GM12878 (cell line): ENCODE data around the gene COLQ.

Source experiments
- FOXK2 ChIP-seq: fragments of 450-650 bp; IDR thresholded peaks from 2 replicates; pipeline ENCODE4 v1.6.1; 2017; ENCODE audit warnings: mild to moderate bottlenecking, moderate library complexity
- MXI1 ChIP-seq: fragments of 150-350 bp; IDR thresholded peaks from 2 replicates; pipeline ENCODE4 v1.6.1; 2011; ENCODE audit warnings: low read depth, mild to moderate bottlenecking, inconsistent platforms, low read length, improper control_type of control experiment
- NR2C2 ChIP-seq: IDR thresholded peaks from 2 replicates; pipeline ENCODE4 v1.6.1; 2011; ENCODE audit warnings: borderline replicate concordance, low read depth; ENCODE audit not compliant: control insufficient read depth, insufficient read length
- POLR2A ChIP-seq: IDR thresholded peaks from 2 replicates; pipeline ENCODE4 v1.6.1; 2011; ENCODE audit warnings: low read depth, mild to moderate bottlenecking, low read length
- POLR2AphosphoS5 ChIP-seq: IDR thresholded peaks from 2 replicates; pipeline ENCODE4 v1.6.1; 2011; ENCODE audit warnings: mild to moderate bottlenecking, low read length, inconsistent platforms
- SPI1 ChIP-seq: IDR thresholded peaks from 2 replicates; pipeline ENCODE4 v1.6.1; 2011; ENCODE audit warnings: low read depth, mild to moderate bottlenecking, low read length, moderate library complexity, borderline replicate concordance; ENCODE audit not compliant: insufficient read depth
- TF ChIP-seq, protein P1 (sequence below), 3 experiments: IDR thresholded peaks in 2 of 3; conservative IDR thresholded peaks in 1 of 3; 2 replicates each; pipeline ENCODE4 v1.5.1; 2011; ENCODE audit warnings: low read depth in 3 of 3, low read length in 3 of 3, mild to moderate bottlenecking in 3 of 3, control low read depth in 2 of 3, moderate library complexity in 2 of 3, inconsistent platforms in 1 of 3, mixed read lengths in 1 of 3; ENCODE audit not compliant: control insufficient read depth in 2 of 3, insufficient read depth in 1 of 3; ENCODE audit errors: extremely low read depth in 1 of 3
- TF ChIP-seq, protein P2 (sequence below): fragments of 450-650 bp; IDR thresholded peaks from 2 replicates; pipeline ENCODE4 v1.6.1; 2016; ENCODE audit warnings: mild to moderate bottlenecking

DNA sequence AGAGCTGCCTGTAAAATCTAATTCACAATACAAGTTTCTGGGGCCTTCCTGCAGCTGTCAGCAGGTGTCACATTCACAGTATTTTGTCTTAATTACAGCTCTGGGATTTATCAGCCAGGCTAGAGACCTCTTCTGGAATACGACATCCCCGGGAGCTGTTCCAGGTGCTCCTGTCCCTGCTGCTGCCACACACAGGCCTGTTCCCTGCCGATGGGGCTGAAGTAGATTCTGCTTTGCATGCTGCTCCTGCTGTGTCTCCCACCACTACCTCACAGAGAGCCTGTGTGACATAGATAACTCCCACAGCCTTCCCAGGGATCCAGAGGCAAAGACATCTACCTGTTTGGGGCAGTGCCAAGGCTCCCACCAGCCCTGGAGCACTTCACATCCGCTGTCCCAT, 20.4 kb downstream of the COLQ start:
- TF ChIP-seq SPI1 (no peak), POLR2A (no peak), POLR2AphosphoS5 (no peak), NR2C2 (no peak), FOXK2 (no peak), MXI1 (no peak)
- TF ChIP-seq, protein P1, sequence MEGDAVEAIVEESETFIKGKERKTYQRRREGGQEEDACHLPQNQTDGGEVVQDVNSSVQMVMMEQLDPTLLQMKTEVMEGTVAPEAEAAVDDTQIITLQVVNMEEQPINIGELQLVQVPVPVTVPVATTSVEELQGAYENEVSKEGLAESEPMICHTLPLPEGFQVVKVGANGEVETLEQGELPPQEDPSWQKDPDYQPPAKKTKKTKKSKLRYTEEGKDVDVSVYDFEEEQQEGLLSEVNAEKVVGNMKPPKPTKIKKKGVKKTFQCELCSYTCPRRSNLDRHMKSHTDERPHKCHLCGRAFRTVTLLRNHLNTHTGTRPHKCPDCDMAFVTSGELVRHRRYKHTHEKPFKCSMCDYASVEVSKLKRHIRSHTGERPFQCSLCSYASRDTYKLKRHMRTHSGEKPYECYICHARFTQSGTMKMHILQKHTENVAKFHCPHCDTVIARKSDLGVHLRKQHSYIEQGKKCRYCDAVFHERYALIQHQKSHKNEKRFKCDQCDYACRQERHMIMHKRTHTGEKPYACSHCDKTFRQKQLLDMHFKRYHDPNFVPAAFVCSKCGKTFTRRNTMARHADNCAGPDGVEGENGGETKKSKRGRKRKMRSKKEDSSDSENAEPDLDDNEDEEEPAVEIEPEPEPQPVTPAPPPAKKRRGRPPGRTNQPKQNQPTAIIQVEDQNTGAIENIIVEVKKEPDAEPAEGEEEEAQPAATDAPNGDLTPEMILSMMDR (IDR thresholded peaks at IDR 0.05 in 2 of 3, conservative IDR thresholded peaks at IDR 0.05 in 1 of 3; ENCODE audit: control insufficient read depth in 2 of 3, extremely low read depth in 1 of 3, insufficient read depth in 1 of 3, low read depth in 3 of 3, low read length in 3 of 3): no peak
- TF ChIP-seq, protein P2, sequence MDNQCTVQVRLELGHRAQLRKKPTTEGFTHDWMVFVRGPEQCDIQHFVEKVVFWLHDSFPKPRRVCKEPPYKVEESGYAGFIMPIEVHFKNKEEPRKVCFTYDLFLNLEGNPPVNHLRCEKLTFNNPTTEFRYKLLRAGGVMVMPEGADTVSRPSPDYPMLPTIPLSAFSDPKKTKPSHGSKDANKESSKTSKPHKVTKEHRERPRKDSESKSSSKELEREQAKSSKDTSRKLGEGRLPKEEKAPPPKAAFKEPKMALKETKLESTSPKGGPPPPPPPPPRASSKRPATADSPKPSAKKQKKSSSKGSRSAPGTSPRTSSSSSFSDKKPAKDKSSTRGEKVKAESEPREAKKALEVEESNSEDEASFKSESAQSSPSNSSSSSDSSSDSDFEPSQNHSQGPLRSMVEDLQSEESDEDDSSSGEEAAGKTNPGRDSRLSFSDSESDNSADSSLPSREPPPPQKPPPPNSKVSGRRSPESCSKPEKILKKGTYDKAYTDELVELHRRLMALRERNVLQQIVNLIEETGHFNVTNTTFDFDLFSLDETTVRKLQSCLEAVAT: no peak
